Muscle layer of colon (tissue), 2 donors: ENCODE measurements around the gene RPUSD4.
"Not testable (repeated sequence)": the region's sequence is repeated elsewhere in the genome, so short reads cannot be mapped to it uniquely, and the experiment has no call there.

Source experiments
- H3K27ac ChIP-seq: one replicate; pipeline ENCODE4 v1.7.0; 2013; ENCODE audit warnings: low read depth, mild to moderate bottlenecking, low read length, moderate library complexity
- H3K27me3 ChIP-seq, 2 donors: one replicate each; pipeline ENCODE4 v1.7.0; 2013; ENCODE audit warnings: low read length in 2 of 2, mild to moderate bottlenecking in 2 of 2; ENCODE audit not compliant: insufficient read depth in 2 of 2, control insufficient read depth in 1 of 2
- H3K36me3 ChIP-seq: one replicate; pipeline ENCODE4 v1.7.0; 2013; ENCODE audit warnings: mild to moderate bottlenecking, low read length; ENCODE audit not compliant: insufficient read depth
- H3K4me1 ChIP-seq: one replicate; pipeline ENCODE4 v1.7.0; 2013; ENCODE audit warnings: mild to moderate bottlenecking, low read length; ENCODE audit not compliant: insufficient read depth
- H3K4me3 ChIP-seq, 2 donors: one replicate each; pipeline ENCODE4 v1.7.0; 2013; ENCODE audit warnings: low read length in 2 of 2, low read depth in 1 of 2, mild to moderate bottlenecking in 1 of 2, moderate library complexity in 1 of 2
- H3K9ac ChIP-seq: one replicate; pipeline ENCODE4 v1.7.0; 2013; ENCODE audit warnings: low read length
- H3K9me3 ChIP-seq: one replicate; pipeline ENCODE4 v1.7.0; 2013; ENCODE audit warnings: mild to moderate bottlenecking, low read length
- donor health status: abdominal sarcoma.
- donor health status: Adenocarcinoma of cecum.

RPUSD4 gene

GRCh38 chr11:126211236-126212088 is at the start of gene RPUSD4, which contains the start of gene FAM118B:
TSS of gene RPUSD4 (minus strand) at chr11:126211650. CDS start at chr11:126211638, 12 bp downstream.
TSS of gene FAM118B (plus strand) at chr11:126211782. CDS start at chr11:126235002, 23,220 bp downstream.
- Histone ChIP-seq H3K4me3 (peak within 1 kb of the TSS; percentile 98), H3K27ac (peak within 1 kb of the TSS; percentile 73), H3K4me1 (peaks cover 7% of the 10 kb centered on the region), H3K36me3 (no peaks in the 10 kb centered on the region), H3K9ac (peak within 1 kb of the TSS; percentile 89), H3K27me3 (no peaks in the 10 kb centered on the region), H3K9me3 (no peaks in the 10 kb centered on the region)

- H3K27ac ChIP-seq, result no peak overlapping the region
- H3K9ac ChIP-seq, result no peak overlapping the region
- H3K4me1 ChIP-seq, result no peaks in the 10 kb centered on the region
- peaks cover 26% of the 10 kb centered on the region for H3K36me3 ChIP-seq
- no peak overlapping the region for H3K4me3 ChIP-seq
- H3K9me3 ChIP-seq, result no peaks in the 10 kb centered on the region
- no peaks in the 10 kb centered on the region for H3K27me3 ChIP-seq
Measured at GRCh38 chr11:126257764-126258163, 46.3 kb upstream of the RPUSD4 start.

GRCh38 chr11:126257144-126257543 is 45.7 kb upstream of the RPUSD4 start:
- H3K36me3 ChIP-seq, result peaks cover 20% of the 10 kb centered on the region

GRCh38 chr11:126256216-126256615 is 44.8 kb upstream of the RPUSD4 start:
- Histone ChIP-seq H3K4me1 (no peaks in the 10 kb centered on the region), H3K9me3 (no peaks in the 10 kb centered on the region), H3K4me3 (no peak overlapping the region), H3K9ac (no peak overlapping the region), H3K27ac (no peak overlapping the region), H3K36me3 (peaks cover 17% of the 10 kb centered on the region), H3K27me3 (no peaks in the 10 kb centered on the region)

More at GRCh38 chr11:126257144-126257543, 45.7 kb upstream of the RPUSD4 start:
- H3K4me1 ChIP-seq, result no peaks in the 10 kb centered on the region
- no peak overlapping the region for H3K27ac ChIP-seq
- H3K9ac ChIP-seq, result no peak overlapping the region
- H3K4me3 ChIP-seq, result no peak overlapping the region
- no peaks in the 10 kb centered on the region for H3K27me3 ChIP-seq
- no peaks in the 10 kb centered on the region for H3K9me3 ChIP-seq

GRCh38 chr11:126255507-126255906 is 44.1 kb upstream of the RPUSD4 start:
- peaks cover 17% of the 10 kb centered on the region for H3K36me3 ChIP-seq
- H3K9ac ChIP-seq, H3K27ac ChIP-seq, H3K4me3 ChIP-seq, H3K4me1 ChIP-seq, H3K27me3 ChIP-seq, H3K9me3 ChIP-seq: not testable (repeated sequence)

GRCh38 chr11:126254819-126255218 is 43.4 kb upstream of the RPUSD4 start:
- Histone ChIP-seq H3K36me3 (peaks cover 17% of the 10 kb centered on the region), H3K27ac (no peak overlapping the region), H3K4me1 (no peaks in the 10 kb centered on the region), H3K27me3 (no peaks in the 10 kb centered on the region), H3K4me3 (no peak overlapping the region), H3K9me3 (no peaks in the 10 kb centered on the region), H3K9ac (no peak overlapping the region)

GRCh38 chr11:126253265-126253664 is 41.8 kb upstream of the RPUSD4 start:
- H3K9ac ChIP-seq, result no peak overlapping the region
- H3K27ac ChIP-seq, result no peak overlapping the region
- H3K9me3 ChIP-seq, result no peaks in the 10 kb centered on the region
- H3K36me3 ChIP-seq, result peaks cover 17% of the 10 kb centered on the region
- H3K4me3 ChIP-seq, result no peak overlapping the region
- no peaks in the 10 kb centered on the region for H3K4me1 ChIP-seq
- H3K27me3 ChIP-seq, result no peaks in the 10 kb centered on the region

GRCh38 chr11:126246636-126247035 is 35.2 kb upstream of the RPUSD4 start:
- Histone ChIP-seq H3K4me1 (no peaks in the 10 kb centered on the region), H3K36me3 (peaks cover 11% of the 10 kb centered on the region), H3K27ac (no peak overlapping the region)

GRCh38 chr11:126233391-126233790 is 21.9 kb upstream of the RPUSD4 start:
- no peak overlapping the region for H3K27ac ChIP-seq
- no peaks in the 10 kb centered on the region for H3K4me1 ChIP-seq
- no peaks in the 10 kb centered on the region for H3K9me3 ChIP-seq
- no peak overlapping the region for H3K4me3 ChIP-seq
- H3K27me3 ChIP-seq, result no peaks in the 10 kb centered on the region
- H3K9ac ChIP-seq, result no peak overlapping the region
- peaks cover 5% of the 10 kb centered on the region for H3K36me3 ChIP-seq

More at GRCh38 chr11:126246636-126247035, 35.2 kb upstream of the RPUSD4 start:
- Histone ChIP-seq H3K9me3 (no peaks in the 10 kb centered on the region), H3K27me3 (no peaks in the 10 kb centered on the region), H3K4me3 (no peak overlapping the region), H3K9ac (no peak overlapping the region)

GRCh38 chr11:126232683-126233082 is 21.2 kb upstream of the RPUSD4 start:
- Histone ChIP-seq H3K27ac (no peak overlapping the region), H3K4me3 (no peak overlapping the region), H3K36me3 (no peaks in the 10 kb centered on the region), H3K4me1 (no peaks in the 10 kb centered on the region), H3K9ac (no peak overlapping the region), H3K27me3 (no peaks in the 10 kb centered on the region), H3K9me3 (no peaks in the 10 kb centered on the region)

- Histone ChIP-seq H3K4me1 (no peaks in the 10 kb centered on the region), H3K9ac (no peak overlapping the region), H3K36me3 (no peaks in the 10 kb centered on the region), H3K27ac (no peak overlapping the region), H3K4me3 (no peak overlapping the region), H3K27me3 (no peaks in the 10 kb centered on the region), H3K9me3 (no peaks in the 10 kb centered on the region)
Measured at GRCh38 chr11:126231725-126232459, 20.4 kb upstream of the RPUSD4 start.
